HepG2 (cell line): Measurements from ENCODE around the gene CAPN9. TPM values are rescaled to one million over a fixed set of nuclear protein-coding genes. Genes with fewer than 3 reads are reported as not detected.

ENCODE experiments used
- ATAC-seq: fragments of 200-7000 bp; cut with Tn5 transposase; 3 replicates; pipeline ENCODE4 v1.9.1; 2020; ENCODE audit warnings: mild to moderate bottlenecking, moderate library complexity
- BruUV-seq: library from RNA; stranded (reverse); fragments of 400-500 nt; replicated peaks from 2 replicates; lab custom pipeline; 2021; lab: Mats Ljungman, UMichigan
- CTCF ChIA-PET: fragments of 300-600 bp; formaldehyde crosslinking; extraction: SDS; loops from one replicate; lab custom pipeline; 2021; ENCODE audit warnings: low total read pairs, inconsistent platforms, low intra/inter-chr PET ratio; lab: Yijun Ruan, JAX
- POLR2A ChIA-PET: fragments of 350-600 bp; sonication (Branson Sonifier 250); formaldehyde crosslinking; loops from one replicate; lab custom pipeline; 2020; ENCODE audit warnings: antibody characterized with exemption, inconsistent platforms; lab: Yijun Ruan, JAX
- DNase-seq: peaks from one replicate; pipeline ENCODE4 v3.0.0-alpha.2; 2015; ENCODE audit warnings: low spot score
- FAIRE-seq: peaks from 3 replicates; lab custom pipeline; 2011; peaks lifted over from hg19 to GRCh38; lab: Jason Lieb, UNC
- H2AFZ ChIP-seq: one replicate; pipeline ENCODE4 v1.6.1; 2011; ENCODE audit warnings: low read length, inconsistent platforms
- H3K27ac ChIP-seq: fragments of 300-600 bp; 3 replicates; pipeline ENCODE4 v1.8.0; 2011; ENCODE audit warnings: mixed run types, mild to moderate bottlenecking, mixed read lengths, low read length, inconsistent platforms; ENCODE audit not compliant: insufficient read depth; ENCODE audit errors: extremely low read length
- H3K27me3 ChIP-seq, 2 experiments: fragments of 200-600 bp in 1 of 2; 2 replicates in 1 of 2; 3 replicates in 1 of 2; pipeline versions ENCODE4 v1.6.0 to v1.8.0; 2011; ENCODE audit warnings: low read length in 2 of 2, mild to moderate bottlenecking in 2 of 2, moderate library complexity in 2 of 2, inconsistent platforms in 1 of 2; ENCODE audit not compliant: insufficient read depth in 2 of 2, control insufficient read depth in 1 of 2
- H3K36me3 ChIP-seq, 2 experiments: fragments of 200-600 bp in 1 of 2; replicated peaks in 1 of 2; 2 replicates in 1 of 2; 3 replicates in 1 of 2; pipeline versions ENCODE4 v1.5.1 to v1.8.0; 2011; ENCODE audit warnings: low read length in 2 of 2, inconsistent platforms in 1 of 2; ENCODE audit not compliant: insufficient read depth in 2 of 2, control insufficient read depth in 1 of 2
- H3K4me1 ChIP-seq: 2 replicates; pipeline ENCODE4 v1.5.1; 2012; ENCODE audit warnings: low read length, inconsistent platforms; ENCODE audit not compliant: insufficient read depth
- H3K4me2 ChIP-seq: 2 replicates; pipeline ENCODE4 v1.6.0; 2011; ENCODE audit warnings: low read depth, low read length, inconsistent platforms
- H3K4me3 ChIP-seq, 3 experiments: fragments of 200-600 bp in 1 of 3; sonication (generic), shearing (Covaris generic) in 1 of 3; replicated peaks in 1 of 3; 2 replicates each; pipeline ENCODE4 v1.5.1; 2011 to 2016; ENCODE audit warnings: low read length in 3 of 3, inconsistent platforms in 2 of 3, low read depth in 2 of 3, mild to moderate bottlenecking in 2 of 3, control low read depth in 1 of 3, mixed read lengths in 1 of 3; ENCODE audit not compliant: insufficient read depth in 1 of 3
- H3K79me2 ChIP-seq: one replicate; pipeline ENCODE4 v1.6.1; 2011; ENCODE audit warnings: low read length, inconsistent platforms; ENCODE audit not compliant: insufficient read depth
- H3K9ac ChIP-seq: 2 replicates; pipeline ENCODE4 v1.6.0; 2011; ENCODE audit warnings: mild to moderate bottlenecking, low read depth, low read length, inconsistent platforms; ENCODE audit not compliant: insufficient read depth
- H3K9me3 ChIP-seq: 2 replicates; pipeline ENCODE4 v1.5.1; 2012; ENCODE audit warnings: mild to moderate bottlenecking, low read length
- H4K20me1 ChIP-seq: 2 replicates; pipeline ENCODE4 v1.6.0; 2011; ENCODE audit warnings: inconsistent platforms, mild to moderate bottlenecking, low read length, moderate library complexity; ENCODE audit not compliant: insufficient read depth
- ADNP ChIP-seq: sonication (generic); formaldehyde crosslinking; IDR thresholded peaks from 2 replicates; pipeline ENCODE4 v1.4.0; 2020; ENCODE audit warnings: missing genetic modification reagents
- NFE2 ChIP-seq: sonication (generic); formaldehyde crosslinking; IDR thresholded peaks from 2 replicates; pipeline ENCODE4 v1.4.0; 2020; ENCODE audit warnings: missing genetic modification reagents
- NFIC ChIP-seq: IDR thresholded peaks from 2 replicates; pipeline ENCODE4 v1.6.1; 2012; ENCODE audit warnings: mild to moderate bottlenecking, low read length, inconsistent platforms
- ZSCAN31 ChIP-seq: sonication (generic); formaldehyde crosslinking; IDR thresholded peaks from 2 replicates; pipeline ENCODE4 v1.5.0; 2020; ENCODE audit warnings: low read depth, mild to moderate bottlenecking, missing genetic modification reagents
- WGBS: methylation state at CpG from one replicate; pipeline ENCODE4 v1.1.6; 2017; ENCODE audit warnings: low lambda C conversion rate; 5-methylcytosine and 5-hydroxymethylcytosine counted together
- in situ Hi-C: cut with HindIII; loops from 2 replicates; pipeline ENCODE4 v1.10.0; 2017; ENCODE audit warnings: low pct_unique_long_range_greater_than_20kb; ENCODE audit not compliant: extremely low pct_ligation_motif_present
- intact Hi-C: fragments of 100-400 bp; cut with micrococcal nuclease; formaldehyde crosslinking; loops from one replicate; pipeline ENCODE4 v1.10.0; 2022; ENCODE audit not compliant: unreplicated experiment
- polyA plus RNA-seq, 8 experiments: library from polyadenylated mRNA; depleted of rRNA in 3 of 8; stranded (reverse) in 7 of 8; unstranded in 1 of 8; fragments of >200 nt; fragmentation: Illumina TruSeq in 4 of 8; extraction: Trizol in 4 of 8; gene quantifications; 2 replicates each; pipeline versions ENCODE4 v1.2.1 to v1.2.3, GENCODE V29; 2011 to 2016; ENCODE audit warnings: low read depth in 4 of 8, missing spikeins in 1 of 8, mixed read lengths in 1 of 8; ENCODE audit not compliant: insufficient read depth in 1 of 8
- total RNA-seq, 5 experiments: library from RNA; depleted of rRNA; stranded (reverse); fragments of >200 nt; fragmentation: Illumina TruSeq; extraction: Trizol; gene quantifications; 2 replicates each; pipeline ENCODE4 v1.2.3, GENCODE V29; 2016; ENCODE audit warnings: low read depth in 1 of 5
- TF ChIP-seq, protein P1 (sequence below): IDR thresholded peaks from 2 replicates; pipeline ENCODE4 v1.6.1; 2012; ENCODE audit warnings: low read length, improper control_type of control experiment
- TF ChIP-seq, protein P2 (sequence below): sonication (generic); formaldehyde crosslinking; IDR thresholded peaks from 2 replicates; pipeline ENCODE4 v1.5.1; 2020; ENCODE audit warnings: mild to moderate bottlenecking, missing genetic modification reagents, borderline replicate concordance
- TF ChIP-seq, protein P3 (sequence below): sonication (generic); formaldehyde crosslinking; IDR thresholded peaks from 2 replicates; pipeline ENCODE4 v1.8.0; 2022; ENCODE audit warnings: mild to moderate bottlenecking, missing genetic modification reagents, borderline replicate concordance

The CAPN9 gene
- total and polyA plus RNA-seq, 2 of the 13 experiments (the other 11 are each of a cell fraction or from before 2014, with no cell fraction given) = 0.04 to 0.31 TPM

DNA sequence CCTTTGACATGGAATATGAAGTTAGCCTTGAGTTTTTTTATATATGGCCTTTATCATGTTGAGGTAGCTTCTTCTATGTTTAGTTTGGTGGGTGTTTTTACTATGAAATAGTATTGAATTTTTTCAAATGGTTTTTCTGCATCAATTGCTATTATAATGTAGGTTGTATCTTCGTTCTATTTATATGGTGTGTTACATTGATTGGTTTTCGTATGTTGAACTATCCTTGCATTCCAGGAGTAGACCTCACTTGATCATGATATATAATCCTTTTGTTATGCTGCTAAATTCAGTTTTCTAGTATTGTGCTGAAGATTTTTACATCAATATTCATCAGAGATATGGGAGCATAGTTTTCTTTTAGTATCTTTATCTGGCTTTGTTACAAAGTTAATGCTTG, 65.4 kb downstream of the CAPN9 start:
- no peak for DNase-seq
- ChIA-PET CTCF (no interaction called here), POLR2A (no interaction called here)
- in situ Hi-C loops (no loop called here), intact Hi-C loops (no loop called here)
- Histone ChIP-seq H3K36me3 (no peaks in the 10 kb centered on the region), H3K27me3 (peaks cover 0 to 4% of the 10 kb centered on the region in 2 experiments; a peak in 3 of 5 replicates), H3K4me1 (no peaks in the 10 kb centered on the region), H4K20me1 (no peaks in the 10 kb centered on the region), H3K4me2 (no peak overlapping the region), H3K79me2 (no peaks in the 10 kb centered on the region), H3K9ac (no peak overlapping the region), H3K4me3 (no peak overlapping the region), H3K27ac (no peak overlapping the region), H3K9me3 (peaks cover 8% of the 10 kb centered on the region), H2AFZ (no peak overlapping the region)
- no TSS peak for BruUV-seq
- TF ChIP-seq ZSCAN31 (no peak), ADNP (CRISPR knock-in tag) (no peak), NFE2 (CRISPR knock-in tag) (no peak), NFIC (no peak)
- TF ChIP-seq, protein P1, sequence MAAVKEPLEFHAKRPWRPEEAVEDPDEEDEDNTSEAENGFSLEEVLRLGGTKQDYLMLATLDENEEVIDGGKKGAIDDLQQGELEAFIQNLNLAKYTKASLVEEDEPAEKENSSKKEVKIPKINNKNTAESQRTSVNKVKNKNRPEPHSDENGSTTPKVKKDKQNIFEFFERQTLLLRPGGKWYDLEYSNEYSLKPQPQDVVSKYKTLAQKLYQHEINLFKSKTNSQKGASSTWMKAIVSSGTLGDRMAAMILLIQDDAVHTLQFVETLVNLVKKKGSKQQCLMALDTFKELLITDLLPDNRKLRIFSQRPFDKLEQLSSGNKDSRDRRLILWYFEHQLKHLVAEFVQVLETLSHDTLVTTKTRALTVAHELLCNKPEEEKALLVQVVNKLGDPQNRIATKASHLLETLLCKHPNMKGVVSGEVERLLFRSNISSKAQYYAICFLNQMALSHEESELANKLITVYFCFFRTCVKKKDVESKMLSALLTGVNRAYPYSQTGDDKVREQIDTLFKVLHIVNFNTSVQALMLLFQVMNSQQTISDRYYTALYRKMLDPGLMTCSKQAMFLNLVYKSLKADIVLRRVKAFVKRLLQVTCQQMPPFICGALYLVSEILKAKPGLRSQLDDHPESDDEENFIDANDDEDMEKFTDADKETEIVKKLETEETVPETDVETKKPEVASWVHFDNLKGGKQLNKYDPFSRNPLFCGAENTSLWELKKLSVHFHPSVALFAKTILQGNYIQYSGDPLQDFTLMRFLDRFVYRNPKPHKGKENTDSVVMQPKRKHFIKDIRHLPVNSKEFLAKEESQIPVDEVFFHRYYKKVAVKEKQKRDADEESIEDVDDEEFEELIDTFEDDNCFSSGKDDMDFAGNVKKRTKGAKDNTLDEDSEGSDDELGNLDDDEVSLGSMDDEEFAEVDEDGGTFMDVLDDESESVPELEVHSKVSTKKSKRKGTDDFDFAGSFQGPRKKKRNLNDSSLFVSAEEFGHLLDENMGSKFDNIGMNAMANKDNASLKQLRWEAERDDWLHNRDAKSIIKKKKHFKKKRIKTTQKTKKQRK = no peak
- TF ChIP-seq, protein P2, sequence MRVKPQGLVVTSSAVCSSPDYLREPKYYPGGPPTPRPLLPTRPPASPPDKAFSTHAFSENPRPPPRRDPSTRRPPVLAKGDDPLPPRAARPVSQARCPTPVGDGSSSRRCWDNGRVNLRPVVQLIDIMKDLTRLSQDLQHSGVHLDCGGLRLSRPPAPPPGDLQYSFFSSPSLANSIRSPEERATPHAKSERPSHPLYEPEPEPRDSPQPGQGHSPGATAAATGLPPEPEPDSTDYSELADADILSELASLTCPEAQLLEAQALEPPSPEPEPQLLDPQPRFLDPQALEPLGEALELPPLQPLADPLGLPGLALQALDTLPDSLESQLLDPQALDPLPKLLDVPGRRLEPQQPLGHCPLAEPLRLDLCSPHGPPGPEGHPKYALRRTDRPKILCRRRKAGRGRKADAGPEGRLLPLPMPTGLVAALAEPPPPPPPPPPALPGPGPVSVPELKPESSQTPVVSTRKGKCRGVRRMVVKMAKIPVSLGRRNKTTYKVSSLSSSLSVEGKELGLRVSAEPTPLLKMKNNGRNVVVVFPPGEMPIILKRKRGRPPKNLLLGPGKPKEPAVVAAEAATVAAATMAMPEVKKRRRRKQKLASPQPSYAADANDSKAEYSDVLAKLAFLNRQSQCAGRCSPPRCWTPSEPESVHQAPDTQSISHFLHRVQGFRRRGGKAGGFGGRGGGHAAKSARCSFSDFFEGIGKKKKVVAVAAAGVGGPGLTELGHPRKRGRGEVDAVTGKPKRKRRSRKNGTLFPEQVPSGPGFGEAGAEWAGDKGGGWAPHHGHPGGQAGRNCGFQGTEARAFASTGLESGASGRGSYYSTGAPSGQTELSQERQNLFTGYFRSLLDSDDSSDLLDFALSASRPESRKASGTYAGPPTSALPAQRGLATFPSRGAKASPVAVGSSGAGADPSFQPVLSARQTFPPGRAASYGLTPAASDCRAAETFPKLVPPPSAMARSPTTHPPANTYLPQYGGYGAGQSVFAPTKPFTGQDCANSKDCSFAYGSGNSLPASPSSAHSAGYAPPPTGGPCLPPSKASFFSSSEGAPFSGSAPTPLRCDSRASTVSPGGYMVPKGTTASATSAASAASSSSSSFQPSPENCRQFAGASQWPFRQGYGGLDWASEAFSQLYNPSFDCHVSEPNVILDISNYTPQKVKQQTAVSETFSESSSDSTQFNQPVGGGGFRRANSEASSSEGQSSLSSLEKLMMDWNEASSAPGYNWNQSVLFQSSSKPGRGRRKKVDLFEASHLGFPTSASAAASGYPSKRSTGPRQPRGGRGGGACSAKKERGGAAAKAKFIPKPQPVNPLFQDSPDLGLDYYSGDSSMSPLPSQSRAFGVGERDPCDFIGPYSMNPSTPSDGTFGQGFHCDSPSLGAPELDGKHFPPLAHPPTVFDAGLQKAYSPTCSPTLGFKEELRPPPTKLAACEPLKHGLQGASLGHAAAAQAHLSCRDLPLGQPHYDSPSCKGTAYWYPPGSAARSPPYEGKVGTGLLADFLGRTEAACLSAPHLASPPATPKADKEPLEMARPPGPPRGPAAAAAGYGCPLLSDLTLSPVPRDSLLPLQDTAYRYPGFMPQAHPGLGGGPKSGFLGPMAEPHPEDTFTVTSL (CRISPR knock-in tag) = no peak
- TF ChIP-seq, protein P3, sequence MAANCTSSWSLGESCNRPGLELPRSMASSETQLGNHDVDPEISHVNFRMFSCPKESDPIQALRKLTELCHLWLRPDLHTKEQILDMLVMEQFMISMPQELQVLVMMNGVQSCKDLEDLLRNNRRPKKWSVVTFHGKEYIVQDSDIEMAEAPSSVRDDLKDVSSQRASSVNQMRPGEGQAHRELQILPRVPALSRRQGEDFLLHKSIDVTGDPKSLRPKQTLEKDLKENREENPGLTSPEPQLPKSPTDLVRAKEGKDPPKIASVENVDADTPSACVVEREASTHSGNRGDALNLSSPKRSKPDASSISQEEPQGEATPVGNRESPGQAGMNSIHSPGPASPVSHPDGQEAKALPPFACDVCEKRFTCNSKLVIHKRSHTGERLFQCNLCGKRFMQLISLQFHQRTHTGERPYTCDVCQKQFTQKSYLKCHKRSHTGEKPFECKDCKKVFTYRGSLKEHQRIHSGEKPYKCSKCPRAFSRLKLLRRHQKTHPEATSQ = no peak
- no peak for ATAC-seq
- WGBS = 14% methylated on average over 2 of the region's 2 CpGs
- FAIRE-seq = no peak
